ENCODE measurements around the gene VSTM2L. TPM values are rescaled to one million over a fixed set of nuclear protein-coding genes. Genes with fewer than 3 reads are reported as not detected.

VSTM2L gene
- total RNA-seq, 1 donor from 2014 or later: 2.9 TPM

GRCh38 chr20:37933786-37934633 lies 31.1 kb downstream of the VSTM2L start:
- Histone ChIP-seq H4K20me1 (ENCODE audit: low read depth) (no peaks in the 10 kb centered on the region), H3K27ac (no peak overlapping the region), H3K27me3 (no peaks in the 10 kb centered on the region), H3K9ac (no peak overlapping the region), H3F3A (ENCODE audit: low read depth) (peaks cover 4% of the 10 kb centered on the region), H3K79me2 (ENCODE audit: low read depth) (no peaks in the 10 kb centered on the region), H3K36me3 (no peaks in the 10 kb centered on the region), H2AFZ (replicated peaks) (no peak overlapping the region), H3K4me1 (peaks cover 24% of the 10 kb centered on the region), H3K4me3 (no peak overlapping the region), H3K4me2 (no peak overlapping the region), H3K9me3 (ENCODE audit: low read depth) (no peaks in the 10 kb centered on the region)
- peaks cover 7% of the 10 kb centered on the region for H3K27me3 Mint-ChIP-seq (ENCODE audit: insufficient read depth, low read depth)
- no peak overlapping the region for H3K4me3 Mint-ChIP-seq
- peaks cover 3% of the 10 kb centered on the region for H3K36me3 Mint-ChIP-seq
- H3K27ac Mint-ChIP-seq: peak overlapping the region; percentile 58
- TF ChIP-seq CTCF (IDR thresholded peaks at IDR 0.05) (no peak), EZH2 (IDR thresholded peaks at IDR 0.05) (no peak), EZH2phosphoT487 (IDR thresholded peaks at IDR 0.05) (no peak)
- H3K9me3 Mint-ChIP-seq: no peaks in the 10 kb centered on the region
- peaks cover 54% of the 10 kb centered on the region for H3K4me1 Mint-ChIP-seq
- DNase-seq (ENCODE audit: low spot score): no peak

- Mint-ChIP-seq H3K4me1 (peaks cover 49% of the 10 kb centered on the region), H3K27ac (no peak overlapping the region), H3K4me3 (no peak overlapping the region), H3K36me3 (peaks cover 6% of the 10 kb centered on the region), H3K9me3 (no peaks in the 10 kb centered on the region), H3K27me3 (ENCODE audit: insufficient read depth, low read depth) (peaks cover 7% of the 10 kb centered on the region)
- no peaks in the 10 kb centered on the region for H3K9me3 ChIP-seq (ENCODE audit: low read depth)
- H3K4me1 ChIP-seq: peaks cover 24% of the 10 kb centered on the region
- no peaks in the 10 kb centered on the region for H3K27me3 ChIP-seq
- peak; percentile 23 for DNase-seq (ENCODE audit: low spot score)
- no peak overlapping the region for H3K9ac ChIP-seq
- no peaks in the 10 kb centered on the region for H4K20me1 ChIP-seq (ENCODE audit: low read depth)
- H2AFZ ChIP-seq (replicated peaks): no peak overlapping the region
- no peak overlapping the region for H3K4me3 ChIP-seq
- no peak overlapping the region for H3K27ac ChIP-seq
- no peaks in the 10 kb centered on the region for H3K79me2 ChIP-seq (ENCODE audit: low read depth)
- H3F3A ChIP-seq (ENCODE audit: low read depth): peaks cover 4% of the 10 kb centered on the region
- TF ChIP-seq CTCF (IDR thresholded peaks at IDR 0.05) (no peak), EZH2phosphoT487 (IDR thresholded peaks at IDR 0.05) (no peak), EZH2 (IDR thresholded peaks at IDR 0.05) (no peak)
- H3K36me3 ChIP-seq: no peaks in the 10 kb centered on the region
- no peak overlapping the region for H3K4me2 ChIP-seq
Observed at GRCh38 chr20:37934634-37935375, 31.9 kb downstream of the VSTM2L start.

DNA sequence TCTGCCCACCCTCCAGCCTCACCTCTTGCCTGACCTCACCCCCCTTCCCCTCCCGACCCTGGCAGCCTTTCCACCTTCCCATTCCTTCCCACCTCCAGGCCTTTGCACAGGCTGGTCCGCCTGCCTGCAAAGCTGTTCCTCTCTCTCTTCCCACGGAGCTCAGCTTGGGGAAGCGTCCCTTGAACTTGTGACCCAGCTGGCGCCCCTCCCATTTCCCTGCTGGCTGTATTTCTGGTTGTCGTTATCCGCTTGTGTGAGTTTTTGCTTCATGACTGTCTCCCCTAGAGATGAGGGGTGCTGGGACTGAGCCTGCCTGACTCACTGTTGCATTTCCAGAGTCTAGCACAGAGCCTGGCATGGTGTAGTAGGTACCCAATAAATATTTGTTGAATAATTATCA lies 32.5 kb downstream of the VSTM2L start:
- Histone ChIP-seq H3K9ac (no peak overlapping the region), H3K4me1 (peaks cover 24% of the 10 kb centered on the region), H4K20me1 (ENCODE audit: low read depth) (no peaks in the 10 kb centered on the region), H3K9me3 (ENCODE audit: low read depth) (no peaks in the 10 kb centered on the region), H3K36me3 (no peaks in the 10 kb centered on the region), H3K79me2 (ENCODE audit: low read depth) (no peaks in the 10 kb centered on the region), H3F3A (ENCODE audit: low read depth) (peaks cover 4% of the 10 kb centered on the region), H3K4me3 (no peak overlapping the region), H2AFZ (replicated peaks) (no peak overlapping the region), H3K27me3 (no peaks in the 10 kb centered on the region), H3K4me2 (no peak overlapping the region), H3K27ac (no peak overlapping the region)
- DNase-seq (ENCODE audit: low spot score): no peak
- Mint-ChIP-seq H3K27me3 (ENCODE audit: insufficient read depth, low read depth) (peaks cover 9% of the 10 kb centered on the region), H3K4me1 (peaks cover 43% of the 10 kb centered on the region), H3K27ac (no peak overlapping the region), H3K9me3 (no peaks in the 10 kb centered on the region), H3K36me3 (peaks cover 6% of the 10 kb centered on the region), H3K4me3 (no peak overlapping the region)
- TF ChIP-seq CTCF (IDR thresholded peaks at IDR 0.05) (no peak), EZH2phosphoT487 (IDR thresholded peaks at IDR 0.05) (no peak), EZH2 (IDR thresholded peaks at IDR 0.05) (no peak)
